ENCODE data around the gene PMEPA1.

Gene PMEPA1

DNA sequence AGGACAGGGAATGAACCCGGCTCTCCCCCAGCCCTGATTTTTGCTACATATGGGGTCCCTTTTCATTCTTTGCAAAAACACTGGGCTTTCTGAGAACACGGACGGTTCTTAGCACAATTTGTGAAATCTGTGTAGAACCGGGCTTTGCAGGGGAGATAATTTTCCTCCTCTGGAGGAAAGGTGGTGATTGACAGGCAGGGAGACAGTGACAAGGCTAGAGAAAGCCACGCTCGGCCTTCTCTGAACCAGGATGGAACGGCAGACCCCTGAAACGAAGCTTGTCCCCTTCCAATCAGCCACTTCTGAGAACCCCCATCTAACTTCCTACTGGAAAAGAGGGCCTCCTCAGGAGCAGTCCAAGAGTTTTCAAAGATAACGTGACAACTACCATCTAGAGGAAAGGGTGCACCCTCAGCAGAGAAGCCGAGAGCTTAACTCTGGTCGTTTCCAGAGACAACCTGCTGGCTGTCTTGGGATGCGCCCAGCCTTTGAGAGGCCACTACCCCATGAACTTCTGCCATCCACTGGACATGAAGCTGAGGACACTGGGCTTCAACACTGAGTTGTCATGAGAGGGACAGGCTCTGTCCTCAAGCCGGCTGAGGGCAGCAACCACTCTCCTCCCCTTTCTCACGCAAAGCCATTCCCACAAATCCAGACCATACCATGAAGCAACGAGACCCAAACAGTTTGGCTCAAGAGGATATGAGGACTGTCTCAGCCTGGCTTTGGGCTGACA lies 60.8 kb downstream of the PMEPA1 start:
- no peak overlapping the region for H3K4me3 ChIP-seq (ENCODE audit: low read depth, low read length)
- no peaks in the 10 kb centered on the region for H3K9me3 ChIP-seq (ENCODE audit: control insufficient read depth, insufficient read depth, low read depth, low read length)
- CTCF ChIA-PET = interaction anchor here (3.1 kb wide), 1 partner anchor 438 kb away, joined by 19 read pairs; no protein-coding TSS in a partner anchor
- H3K27ac ChIP-seq (ENCODE audit: extremely low read depth, low read depth, low read length) = no peak overlapping the region
- no peaks in the 10 kb centered on the region for H3K4me1 ChIP-seq (ENCODE audit: control insufficient read depth, insufficient read depth, low read length)
- peaks cover 0 to 26% of the 10 kb centered on the region in 2 experiments; a peak in 1 of 3 replicates for H3K36me3 ChIP-seq (ENCODE audit: control insufficient read depth in 2 of 2, insufficient read depth in 1 of 2, low read length in 2 of 2)
- TF ChIP-seq ZNF302 (tag by site-specific recombination; IDR thresholded peaks at IDR 0.05; ENCODE audit: low read depth) = no peak
- no peak for TF ChIP-seq ZNF2 (tag by site-specific recombination; IDR thresholded peaks at IDR 0.05)
- no peak for TF ChIP-seq ZNF501 (tag by site-specific recombination; IDR thresholded peaks at IDR 0.05)
- no peak for TF ChIP-seq KLF7 (tag by site-specific recombination; IDR thresholded peaks at IDR 0.05; ENCODE audit: borderline replicate concordance)
- no peak for TF ChIP-seq ZEB2 (tag by site-specific recombination; IDR thresholded peaks at IDR 0.05)
- no peak for TF ChIP-seq SALL2 (tag by site-specific recombination; IDR thresholded peaks at IDR 0.05; ENCODE audit: borderline replicate concordance)
- POLR2A ChIA-PET = no interaction called here

DNA sequence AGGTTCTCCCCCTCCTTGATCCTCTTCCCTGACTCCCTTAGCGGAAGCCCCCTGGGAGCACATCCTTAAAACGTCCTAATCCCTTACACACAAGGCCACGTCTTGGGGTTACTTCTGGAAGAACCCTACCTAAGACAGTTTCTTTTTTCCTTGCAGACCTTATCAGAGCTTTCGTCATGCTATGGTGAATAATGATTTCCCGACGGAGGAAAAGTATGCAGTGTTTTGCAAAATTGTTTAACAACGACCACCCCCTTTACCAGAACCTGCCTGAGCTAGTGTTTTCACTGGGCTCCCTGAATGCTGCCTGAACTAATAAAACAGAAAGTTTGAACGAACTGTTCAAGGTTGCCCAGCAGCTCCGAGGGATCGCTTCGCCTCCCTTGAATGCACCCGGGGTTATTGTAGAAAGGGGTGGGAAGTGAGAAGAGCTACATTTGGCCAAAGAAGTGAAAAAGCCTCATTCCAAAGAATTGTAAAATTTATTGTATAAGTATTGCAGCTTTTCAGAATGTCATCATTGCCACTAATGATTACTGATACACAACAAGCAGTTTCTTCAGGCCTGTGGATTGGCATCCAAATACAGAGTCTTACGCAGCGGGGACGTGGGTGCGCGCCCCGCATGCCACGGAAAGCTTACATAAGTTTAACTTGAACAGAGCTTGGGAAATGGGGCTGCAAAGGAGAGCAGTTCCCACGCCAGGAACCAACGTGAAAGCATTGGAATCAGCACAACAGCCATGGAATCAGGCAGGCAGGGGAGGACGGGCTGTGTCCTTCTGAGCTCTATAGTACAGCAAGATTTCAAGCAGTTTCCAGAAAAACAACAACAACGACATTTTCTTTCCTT lies 61.7 kb downstream of the PMEPA1 start:
- no peak overlapping the region for H3K27ac ChIP-seq (ENCODE audit: extremely low read depth, low read depth, low read length)
- H3K9me3 ChIP-seq (ENCODE audit: control insufficient read depth, insufficient read depth, low read depth, low read length) = no peaks in the 10 kb centered on the region
- TF ChIP-seq ZNF530 (tag by site-specific recombination; IDR thresholded peaks at IDR 0.05; ENCODE audit: low read depth) = no peak
- TF ChIP-seq ZNF239 (tag by site-specific recombination; IDR thresholded peaks at IDR 0.05) = peak; percentile 96
- H3K4me1 ChIP-seq (ENCODE audit: control insufficient read depth, insufficient read depth, low read length) = no peaks in the 10 kb centered on the region
- peaks cover 0 to 26% of the 10 kb centered on the region in 2 experiments; a peak in 1 of 3 replicates for H3K36me3 ChIP-seq (ENCODE audit: control insufficient read depth in 2 of 2, insufficient read depth in 1 of 2, low read length in 2 of 2)
- CTCF ChIA-PET = interaction anchor here (0.5 to 3.1 kb wide), 2 partner anchors 62 to 439 kb away, joined by 3 to 19 read pairs; partner anchors contain the start of gene PMEPA1
- no peak overlapping the region for H3K4me3 ChIP-seq (ENCODE audit: low read depth, low read length)
- POLR2A ChIA-PET = no interaction called here

DNA sequence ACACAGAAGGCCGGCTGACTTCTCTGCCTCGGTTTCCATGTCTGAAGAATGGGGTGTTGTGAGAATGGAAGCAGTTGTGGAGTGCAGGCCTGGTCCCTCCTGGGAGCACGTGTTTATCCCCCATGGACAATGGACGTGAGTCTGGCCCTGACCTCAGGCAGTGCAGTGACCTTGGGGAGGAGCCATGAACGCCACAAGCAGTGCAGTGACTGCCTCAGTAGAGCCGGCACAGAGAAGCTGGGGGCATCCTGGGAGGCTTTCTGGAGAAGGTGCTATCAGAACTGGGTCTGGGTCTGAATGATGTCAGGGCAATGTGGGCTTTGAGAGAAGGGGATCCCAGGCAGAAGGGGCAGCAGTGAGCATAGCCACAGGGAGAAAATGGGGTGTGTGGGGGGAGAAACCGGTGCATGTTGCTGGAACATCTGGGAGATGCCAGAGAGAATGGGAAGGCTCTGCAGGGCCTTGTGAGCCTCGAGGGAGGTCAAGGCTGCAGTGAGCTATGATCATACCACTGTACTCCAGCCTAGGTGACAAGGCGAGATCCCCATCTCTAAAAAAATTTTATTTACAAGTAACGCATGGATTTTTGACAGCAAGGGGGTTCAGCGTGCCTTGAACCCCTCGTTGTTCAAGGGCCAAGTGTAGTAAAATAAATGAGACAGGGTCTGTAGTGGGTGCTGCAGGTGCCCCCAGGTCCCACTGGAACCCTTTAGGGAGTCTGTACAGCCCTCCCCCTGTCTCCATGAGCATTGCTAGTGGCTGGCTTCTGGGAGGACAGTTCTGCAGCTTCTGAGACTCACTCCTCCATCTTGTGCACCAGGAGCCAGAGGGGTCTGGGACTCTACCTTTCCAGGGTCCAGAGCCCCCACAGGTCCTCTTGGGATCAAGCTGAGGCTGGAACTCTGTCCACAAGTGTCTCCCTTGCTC lies 62.5 kb downstream of the PMEPA1 start:
- H3K9me3 ChIP-seq (ENCODE audit: control insufficient read depth, insufficient read depth, low read depth, low read length) = no peaks in the 10 kb centered on the region
- no peak for TF ChIP-seq ZNF426 (tag by site-specific recombination; IDR thresholded peaks at IDR 0.05)
- TF ChIP-seq ZNF169 (tag by site-specific recombination; IDR thresholded peaks at IDR 0.05) = no peak
- TF ChIP-seq ZNF37A (tag by site-specific recombination; IDR thresholded peaks at IDR 0.05) = no peak
- no peak for TF ChIP-seq ZNF112 (tag by site-specific recombination; IDR thresholded peaks at IDR 0.05)
- no peak for TF ChIP-seq ZNF202 (tag by site-specific recombination; IDR thresholded peaks at IDR 0.05; ENCODE audit: borderline replicate concordance)
- TF ChIP-seq OVOL3 (tag by site-specific recombination; IDR thresholded peaks at IDR 0.05) = no peak
- no peak for TF ChIP-seq ZNF555 (tag by site-specific recombination; conservative IDR thresholded peaks at IDR 0.05)
- TF ChIP-seq, protein P1, sequence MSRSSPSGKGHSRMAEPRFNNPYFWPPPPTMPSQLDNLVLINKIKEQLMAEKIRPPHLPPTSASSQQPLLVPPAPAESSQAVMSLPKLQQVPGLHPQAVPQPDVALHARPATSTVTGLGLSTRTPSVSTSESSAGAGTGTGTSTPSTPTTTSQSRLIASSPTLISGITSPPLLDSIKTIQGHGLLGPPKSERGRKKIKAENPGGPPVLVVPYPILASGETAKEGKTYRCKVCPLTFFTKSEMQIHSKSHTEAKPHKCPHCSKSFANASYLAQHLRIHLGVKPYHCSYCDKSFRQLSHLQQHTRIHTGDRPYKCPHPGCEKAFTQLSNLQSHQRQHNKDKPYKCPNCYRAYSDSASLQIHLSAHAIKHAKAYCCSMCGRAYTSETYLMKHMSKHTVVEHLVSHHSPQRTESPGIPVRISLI (tag by site-specific recombination; IDR thresholded peaks at IDR 0.05) = no peak
- no peak for TF ChIP-seq ZNF133 (tag by site-specific recombination; IDR thresholded peaks at IDR 0.05)
- no peak for TF ChIP-seq ZNF560 (tag by site-specific recombination; IDR thresholded peaks at IDR 0.05; ENCODE audit: borderline replicate concordance)
- TF ChIP-seq, protein P2, sequence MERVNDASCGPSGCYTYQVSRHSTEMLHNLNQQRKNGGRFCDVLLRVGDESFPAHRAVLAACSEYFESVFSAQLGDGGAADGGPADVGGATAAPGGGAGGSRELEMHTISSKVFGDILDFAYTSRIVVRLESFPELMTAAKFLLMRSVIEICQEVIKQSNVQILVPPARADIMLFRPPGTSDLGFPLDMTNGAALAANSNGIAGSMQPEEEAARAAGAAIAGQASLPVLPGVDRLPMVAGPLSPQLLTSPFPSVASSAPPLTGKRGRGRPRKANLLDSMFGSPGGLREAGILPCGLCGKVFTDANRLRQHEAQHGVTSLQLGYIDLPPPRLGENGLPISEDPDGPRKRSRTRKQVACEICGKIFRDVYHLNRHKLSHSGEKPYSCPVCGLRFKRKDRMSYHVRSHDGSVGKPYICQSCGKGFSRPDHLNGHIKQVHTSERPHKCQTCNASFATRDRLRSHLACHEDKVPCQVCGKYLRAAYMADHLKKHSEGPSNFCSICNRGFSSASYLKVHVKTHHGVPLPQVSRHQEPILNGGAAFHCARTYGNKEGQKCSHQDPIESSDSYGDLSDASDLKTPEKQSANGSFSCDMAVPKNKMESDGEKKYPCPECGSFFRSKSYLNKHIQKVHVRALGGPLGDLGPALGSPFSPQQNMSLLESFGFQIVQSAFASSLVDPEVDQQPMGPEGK (tag by site-specific recombination; IDR thresholded peaks at IDR 0.05) = no peak
- no peak for TF ChIP-seq ZNF138 (tag by site-specific recombination; IDR thresholded peaks at IDR 0.05; ENCODE audit: borderline replicate concordance)
- TF ChIP-seq ZSCAN30 (tag by site-specific recombination; IDR thresholded peaks at IDR 0.05) = no peak
- no peak for TF ChIP-seq ZNF174 (tag by site-specific recombination; IDR thresholded peaks at IDR 0.05)
- no peak for TF ChIP-seq ZNF544 (tag by site-specific recombination; IDR thresholded peaks at IDR 0.05)
- no peaks in the 10 kb centered on the region for H3K4me1 ChIP-seq (ENCODE audit: control insufficient read depth, insufficient read depth, low read length)
- H3K4me3 ChIP-seq (ENCODE audit: low read depth, low read length) = no peak overlapping the region
- peaks cover 0 to 18% of the 10 kb centered on the region in 2 experiments; a peak in 1 of 3 replicates for H3K36me3 ChIP-seq (ENCODE audit: control insufficient read depth in 2 of 2, insufficient read depth in 1 of 2, low read length in 2 of 2)
- H3K27ac ChIP-seq (ENCODE audit: extremely low read depth, low read depth, low read length) = no peak overlapping the region
- ChIA-PET POLR2A (no interaction called here), CTCF (interaction anchor here (3.1 kb wide), 1 partner anchor 440 kb away, joined by 19 read pairs; no protein-coding TSS in a partner anchor)
